Stimulated activated CD8-positive, alpha-beta memory T cell treated with anti-CD3 and anti-CD28 coated beads, Interleukin-7, amount 100 ng/mL, for 24 hours (primary cell): Measurements from ENCODE around the gene ERC1.
"Not testable (repeated sequence)": the region's sequence is repeated elsewhere in the genome, so short reads cannot be mapped to it uniquely, and the experiment has no call there.

ENCODE experiments used
- DNase-seq: peaks from one replicate; pipeline ENCODE4 v3.0.0-alpha.2; 2020; ENCODE audit warnings: low read depth

ERC1 gene

GRCh38 chr12:1189163-1189562 is 198.1 kb downstream of the ERC1 start:
- no peak for DNase-seq

GRCh38 chr12:1195513-1195912 is 204.5 kb downstream of the ERC1 start:
- DNase-seq, result no peak

GRCh38 chr12:1197264-1198018 is 206.4 kb downstream of the ERC1 start:
- DNase-seq, result no peak

- DNase-seq, result not testable (repeated sequence)
Observed at GRCh38 chr12:1198854-1199253, 207.8 kb downstream of the ERC1 start.

- DNase-seq, result no peak
Observed at GRCh38 chr12:1199700-1200099, 208.7 kb downstream of the ERC1 start.

GRCh38 chr12:1201030-1201429 is 210.0 kb downstream of the ERC1 start:
- DNase-seq, result no peak

- DNase-seq, result no peak
Observed at GRCh38 chr12:1201886-1202285, 210.9 kb downstream of the ERC1 start.

GRCh38 chr12:1203735-1204019 is 212.7 kb downstream of the ERC1 start:
- DNase-seq, result no peak

GRCh38 chr12:1204581-1205121 is 213.6 kb downstream of the ERC1 start:
- DNase-seq, result no peak

- no peak for DNase-seq
Observed at GRCh38 chr12:1205512-1206060, 214.6 kb downstream of the ERC1 start.

- DNase-seq, result no peak
Observed at GRCh38 chr12:1206118-1206734, 215.2 kb downstream of the ERC1 start.

GRCh38 chr12:1207276-1207675 is 216.3 kb downstream of the ERC1 start:
- DNase-seq, result no peak

- not testable (repeated sequence) for DNase-seq
Observed at GRCh38 chr12:1208719-1209118, 217.7 kb downstream of the ERC1 start.

GRCh38 chr12:1212526-1212925 is 221.5 kb downstream of the ERC1 start:
- no peak for DNase-seq

GRCh38 chr12:1213205-1213604 is 222.2 kb downstream of the ERC1 start:
- DNase-seq, result no peak

GRCh38 chr12:1213618-1214205 is 222.7 kb downstream of the ERC1 start:
- DNase-seq, result no peak

GRCh38 chr12:1216560-1216959 is 225.5 kb downstream of the ERC1 start:
- DNase-seq, result no peak

- no peak for DNase-seq
Observed at GRCh38 chr12:1217191-1217949, 226.3 kb downstream of the ERC1 start.

GRCh38 chr12:1218369-1218768 is 227.3 kb downstream of the ERC1 start:
- DNase-seq, result no peak

- no peak for DNase-seq
Observed at GRCh38 chr12:1220127-1221092, 229.4 kb downstream of the ERC1 start.
